NCI-H524 (cell line): ENCODE measurements around the gene RAB3GAP2.
"Not testable (repeated sequence)": the region's sequence is repeated elsewhere in the genome, so short reads cannot be mapped to it uniquely, and the experiment has no call there.

Source experiments
- DNase-seq, 2 experiments: peaks; one replicate each; lab custom pipeline; 2025; lab: John Stamatoyannopoulos, UW

RAB3GAP2 gene

GRCh38 chr1:220139966-220140365 is 132.3 kb downstream of the RAB3GAP2 start:
- no peak for DNase-seq

GRCh38 chr1:220137019-220137786 is 135.1 kb downstream of the RAB3GAP2 start:
- DNase-seq, result no peak

DNA sequence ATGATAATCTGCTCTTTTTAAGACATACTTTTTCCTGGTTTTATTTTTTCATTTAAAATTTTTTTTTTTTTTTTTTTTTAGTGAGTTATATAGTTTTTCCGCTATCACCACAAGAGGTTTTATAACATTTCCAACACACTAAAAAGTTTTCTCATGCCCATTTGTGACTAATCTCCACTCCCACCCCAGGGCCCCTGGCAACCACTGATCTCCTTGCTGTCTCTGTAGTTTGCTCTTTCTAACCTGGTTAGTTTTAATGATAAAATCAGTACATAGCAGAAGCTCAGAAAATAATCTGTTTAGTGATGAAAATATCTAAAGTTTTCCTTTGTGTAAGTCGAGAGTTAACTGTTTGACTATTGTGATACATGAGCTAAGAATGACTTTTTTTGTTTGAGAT is 136.5 kb downstream of the RAB3GAP2 start:
- no peak for DNase-seq

GRCh38 chr1:220129479-220130210 is 142.6 kb downstream of the RAB3GAP2 start:
- DNase-seq, result no peak

DNA sequence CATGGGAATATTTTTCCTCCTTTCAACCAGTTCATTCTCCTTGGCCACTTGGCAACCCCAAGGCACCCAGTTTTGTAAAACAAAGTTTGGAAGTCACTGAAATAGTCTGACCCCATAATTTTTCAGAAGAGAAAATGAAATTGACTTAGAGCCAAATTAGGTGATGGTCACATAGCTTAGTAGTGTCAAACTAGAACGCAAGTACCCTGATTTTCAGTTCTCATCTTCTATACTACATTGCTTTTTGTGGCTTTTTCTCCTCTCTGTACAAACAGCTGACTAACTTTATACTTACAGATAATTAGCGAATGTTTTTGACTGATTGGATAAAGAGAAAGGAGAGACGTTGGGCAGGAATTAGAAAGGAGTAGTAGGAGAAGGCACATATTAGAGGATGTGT is 145.2 kb downstream of the RAB3GAP2 start:
- DNase-seq, result no peak

DNA sequence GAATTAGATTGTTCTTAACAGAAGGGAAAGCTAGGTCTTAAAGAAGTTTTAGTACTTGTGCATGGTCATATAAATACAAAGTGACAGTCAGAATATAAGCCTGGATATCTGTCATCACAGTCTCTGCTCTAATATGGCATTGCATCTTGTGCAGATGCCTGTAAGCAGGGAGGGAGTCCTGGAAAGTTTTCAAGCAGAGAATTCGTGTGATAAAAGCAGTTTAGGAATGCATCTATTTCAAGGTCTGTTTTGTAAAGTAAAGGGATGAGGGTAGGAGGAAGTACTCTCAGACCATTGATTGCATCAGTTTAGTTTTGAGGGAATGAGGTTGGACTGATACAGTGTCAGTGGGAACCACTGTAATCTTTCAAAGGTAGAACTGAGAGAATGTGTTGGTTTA is 147.7 kb downstream of the RAB3GAP2 start:
- no peak for DNase-seq

DNA sequence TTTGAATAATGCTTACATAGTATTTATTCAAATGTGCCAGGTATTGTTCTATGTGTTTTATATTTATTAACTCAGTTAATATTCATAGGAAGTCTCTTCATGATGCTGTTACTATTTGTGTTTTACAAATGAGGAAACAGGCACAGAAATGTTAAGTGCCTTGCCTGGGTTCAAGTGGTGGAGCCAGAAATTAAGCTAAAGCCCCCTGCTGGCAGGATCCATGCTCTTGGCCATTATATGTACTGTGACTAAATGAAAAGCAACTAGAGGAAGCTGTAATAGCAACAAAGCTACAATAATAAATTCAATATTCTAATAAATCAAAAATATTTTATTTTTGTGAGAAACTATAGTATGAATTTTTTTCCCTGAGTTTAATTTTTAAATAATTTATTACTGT is 148.4 kb downstream of the RAB3GAP2 start:
- DNase-seq, result no peak

DNA sequence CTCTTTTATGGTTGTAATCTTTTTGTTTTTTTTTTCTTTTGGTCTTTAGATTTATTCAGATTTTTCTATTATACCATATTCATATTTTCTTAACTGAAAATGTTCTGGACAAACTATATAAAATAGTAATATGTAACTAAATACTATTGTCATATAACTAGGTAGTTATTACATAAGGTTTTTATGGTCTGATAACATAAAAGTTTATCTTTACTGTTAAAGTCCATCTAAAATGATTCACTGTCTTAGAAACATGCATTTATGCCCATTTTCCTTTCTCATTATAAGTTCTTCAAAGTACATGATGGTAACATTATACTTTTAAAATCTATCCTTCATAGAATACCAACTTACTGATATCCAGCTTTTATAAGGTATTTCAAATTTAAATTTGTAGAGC is 149.2 kb downstream of the RAB3GAP2 start:
- DNase-seq, result no peak

GRCh38 chr1:220121791-220122530 is 150.3 kb downstream of the RAB3GAP2 start:
- DNase-seq, result no peak

GRCh38 chr1:220119043-220119512 is 153.2 kb downstream of the RAB3GAP2 start:
- DNase-seq, result no peak

DNA sequence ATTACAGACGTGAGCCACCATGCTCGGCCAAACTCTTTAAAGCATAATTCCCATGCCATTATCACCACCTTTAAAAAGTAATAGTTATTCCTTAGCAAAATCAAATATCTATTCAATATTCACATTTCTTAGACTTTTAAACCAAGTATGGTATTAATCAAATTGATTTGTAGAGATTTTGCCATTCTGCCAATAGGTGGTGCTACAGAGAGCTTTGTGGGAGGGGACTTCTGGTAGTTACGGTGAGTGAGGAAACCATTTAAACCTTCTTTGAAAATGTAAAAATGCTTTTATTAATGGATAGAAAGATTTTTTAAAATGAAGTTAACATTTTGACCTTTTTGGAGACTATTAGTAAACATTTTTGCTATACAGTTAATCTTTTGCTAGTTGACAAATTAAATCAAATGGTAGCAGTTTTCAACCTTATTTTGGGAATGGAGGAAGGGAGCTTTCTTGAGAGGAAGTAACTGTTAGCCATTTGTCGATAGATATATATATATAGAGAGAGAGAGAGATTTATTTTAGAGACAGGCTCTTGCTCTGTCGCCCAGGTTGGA is 159.0 kb downstream of the RAB3GAP2 start:
- DNase-seq, result no peak

DNA sequence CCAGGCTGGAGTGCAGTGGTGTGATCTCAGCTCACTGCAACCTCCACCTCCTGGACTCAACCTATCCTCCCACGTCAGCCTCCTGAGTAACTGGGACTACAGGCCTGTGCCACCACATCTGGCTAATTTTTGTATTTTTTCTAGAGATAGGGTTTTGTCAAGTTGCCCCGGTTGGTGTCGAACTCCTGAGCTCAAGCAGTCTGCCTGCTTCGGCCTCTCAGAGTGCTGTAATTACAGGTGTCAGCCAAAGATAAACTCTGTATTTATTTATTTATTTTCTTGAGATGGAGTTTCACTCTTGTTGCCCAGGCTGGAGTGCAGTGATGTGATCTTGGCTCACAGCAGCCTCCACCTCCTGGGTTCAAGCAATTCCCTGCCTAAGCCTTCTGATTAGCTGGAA is 159.7 kb downstream of the RAB3GAP2 start:
- not testable (repeated sequence) for DNase-seq

- not testable (repeated sequence) for DNase-seq
Observed at GRCh38 chr1:220110473-220110872, 161.8 kb downstream of the RAB3GAP2 start.

DNA sequence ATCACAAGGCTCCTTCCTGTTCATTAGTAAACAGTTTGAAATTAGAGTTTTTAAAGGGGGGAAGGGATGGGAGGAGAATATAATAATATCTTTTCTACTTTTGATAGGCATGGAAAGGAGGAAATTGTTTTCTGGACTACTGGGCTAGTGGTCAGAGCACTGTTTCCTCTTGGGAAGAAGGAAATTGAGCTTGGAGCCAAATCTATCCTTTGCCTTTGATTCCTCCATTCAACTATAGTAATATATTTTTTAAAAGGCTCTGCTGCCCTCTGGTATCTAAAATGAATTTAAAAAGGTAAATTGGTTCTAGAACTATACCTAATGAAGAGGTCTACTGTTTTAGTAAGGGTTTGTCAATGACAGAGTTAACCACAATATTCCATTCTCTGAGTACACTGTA is 172.4 kb downstream of the RAB3GAP2 start:
- DNase-seq, result no peak
